Ecto neural progenitor cell (in vitro differentiated cells): ENCODE measurements around the gene KIRREL3.
"Not testable (repeated sequence)": the region's sequence is repeated elsewhere in the genome, so short reads cannot be mapped to it uniquely, and the experiment has no call there.

ENCODE experiments used
- DNase-seq: peaks from one replicate; pipeline ENCODE4 v3.0.0-alpha.2; 2018; ENCODE audit warnings: low spot score

Gene KIRREL3

DNA sequence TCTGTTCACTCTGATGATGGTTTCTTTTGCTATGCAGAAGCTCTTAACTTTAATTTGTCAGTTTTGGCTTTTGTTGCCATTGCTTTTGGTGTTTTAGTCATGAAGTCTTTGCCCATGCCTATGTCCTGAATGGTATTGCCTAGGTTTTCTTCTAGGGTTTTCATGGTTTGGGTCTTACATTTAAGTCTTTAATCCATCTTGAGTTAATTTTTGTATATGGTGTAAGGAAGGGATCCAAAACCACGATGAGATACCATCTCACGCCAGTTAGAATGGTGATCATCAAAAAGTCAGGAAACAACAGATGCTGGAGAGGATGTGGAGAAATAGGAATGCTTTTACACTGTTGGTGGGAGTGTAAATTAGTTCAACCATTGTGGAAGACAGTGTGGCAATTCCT, 48.0 kb downstream of the KIRREL3 start:
- DNase-seq: not testable (repeated sequence)

DNA sequence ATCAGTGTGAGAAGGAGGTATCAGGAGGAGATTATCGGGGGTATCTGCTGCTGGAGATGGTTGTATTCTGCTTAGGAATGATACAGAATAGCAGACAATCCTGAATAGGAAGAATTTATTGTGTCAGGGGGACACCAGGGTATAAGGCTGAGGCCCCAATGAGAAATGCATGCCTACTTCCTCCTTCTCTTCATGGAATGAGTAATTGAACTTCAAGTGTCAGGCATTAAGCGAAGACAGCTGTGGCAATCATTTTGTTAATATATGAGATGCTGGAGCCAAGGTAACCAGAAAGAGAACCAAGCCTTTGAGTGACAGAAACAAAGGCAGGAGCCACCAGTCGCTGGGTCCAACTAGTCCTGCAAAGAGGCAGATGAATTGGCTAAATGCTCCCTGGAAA, 49.1 kb downstream of the KIRREL3 start:
- DNase-seq: no peak

DNA sequence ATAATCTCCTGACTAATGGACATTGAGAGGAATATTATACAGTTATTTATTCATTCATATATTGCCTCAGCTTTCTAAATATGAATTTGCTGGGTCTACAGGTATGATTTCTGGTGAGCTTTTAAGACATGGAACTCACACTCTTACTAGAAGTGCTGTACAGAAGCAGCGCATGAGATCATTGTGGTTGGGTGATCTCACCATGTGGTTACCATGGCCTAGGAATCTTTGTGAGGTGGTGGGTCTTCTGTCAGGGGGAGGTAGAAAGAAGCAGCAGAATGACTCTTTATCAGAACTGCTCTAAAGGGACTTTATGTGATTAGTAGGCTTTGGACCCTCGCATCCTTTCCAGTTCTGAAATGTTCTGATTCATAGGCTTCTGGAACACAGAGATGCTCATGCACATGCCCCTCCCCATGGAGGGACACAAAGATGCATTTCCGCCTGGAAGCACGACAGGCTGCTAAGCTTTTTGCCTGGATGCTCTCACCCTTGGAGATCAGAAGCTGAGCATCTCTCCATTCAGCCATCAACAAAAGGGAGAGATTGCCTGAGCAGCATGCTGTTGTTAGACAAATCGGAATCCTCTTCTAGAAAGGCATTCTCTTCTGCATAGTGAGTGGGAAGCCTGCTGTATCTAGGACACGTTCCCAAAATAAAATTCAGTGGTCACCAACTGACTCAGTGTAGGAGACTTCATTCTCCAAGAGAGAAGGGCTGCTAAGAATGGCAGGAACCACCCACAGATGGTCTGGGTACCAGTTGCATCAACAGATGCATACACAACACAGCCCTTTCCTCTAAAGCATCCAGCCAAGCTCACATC, 51.3 kb downstream of the KIRREL3 start:
- no peak for DNase-seq

DNA sequence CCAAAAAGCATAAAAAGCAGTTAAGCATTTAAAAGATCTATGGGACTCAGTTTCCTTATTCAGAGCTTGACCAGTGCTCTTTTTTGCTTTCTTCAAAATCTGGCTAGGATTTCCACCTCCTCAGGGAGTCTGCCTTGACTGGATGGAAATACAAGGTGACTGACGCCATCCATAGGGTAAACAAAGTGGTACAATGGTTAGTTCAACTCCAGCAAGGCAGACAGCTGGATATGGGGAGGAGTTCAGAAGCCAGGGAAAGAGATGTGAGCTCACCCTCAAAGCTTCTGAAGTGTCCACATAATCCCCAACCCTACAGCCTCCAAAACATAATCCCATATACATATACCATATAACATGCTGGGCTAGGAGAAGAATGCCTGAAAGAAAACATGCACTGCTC, 52.0 kb downstream of the KIRREL3 start:
- no peak for DNase-seq

DNA sequence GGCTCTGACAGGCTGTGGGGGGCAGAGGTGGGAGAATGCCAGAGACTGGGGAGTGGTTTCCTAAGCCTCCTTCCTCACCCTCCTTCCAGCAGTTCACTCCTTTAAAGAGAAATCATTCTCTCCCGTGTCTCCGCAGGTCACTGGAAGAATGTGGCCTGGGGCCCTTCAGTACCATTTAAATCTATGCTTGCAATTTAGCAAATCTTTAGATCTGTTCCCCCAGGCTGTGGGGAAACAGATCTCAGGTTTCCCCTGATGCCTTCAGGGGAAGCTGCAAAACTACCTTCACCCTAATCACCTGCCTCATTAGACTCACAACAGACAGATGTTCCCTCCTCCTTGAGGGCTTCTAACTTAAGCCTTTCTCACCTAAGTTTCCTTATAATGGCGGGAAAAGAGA, 55.3 kb downstream of the KIRREL3 start:
- no peak for DNase-seq

DNA sequence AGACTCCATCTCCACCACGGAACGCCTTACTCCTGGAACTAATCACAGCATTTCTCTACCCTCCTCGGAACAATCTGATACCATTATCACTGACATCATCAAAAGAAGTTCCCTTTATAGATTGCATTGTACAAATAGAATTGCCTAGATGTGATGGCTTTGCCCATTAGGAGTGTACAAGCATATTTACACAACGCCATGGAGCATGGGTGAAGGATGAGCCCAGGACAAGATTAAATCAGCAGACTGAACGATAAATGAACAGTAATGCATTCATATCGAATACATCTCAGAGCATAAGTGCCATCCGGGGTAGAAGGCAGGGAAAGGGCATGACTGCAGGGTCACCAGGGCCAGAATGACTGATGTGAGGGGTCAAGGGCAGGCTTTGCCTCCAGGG, 57.3 kb downstream of the KIRREL3 start:
- no peak for DNase-seq

DNA sequence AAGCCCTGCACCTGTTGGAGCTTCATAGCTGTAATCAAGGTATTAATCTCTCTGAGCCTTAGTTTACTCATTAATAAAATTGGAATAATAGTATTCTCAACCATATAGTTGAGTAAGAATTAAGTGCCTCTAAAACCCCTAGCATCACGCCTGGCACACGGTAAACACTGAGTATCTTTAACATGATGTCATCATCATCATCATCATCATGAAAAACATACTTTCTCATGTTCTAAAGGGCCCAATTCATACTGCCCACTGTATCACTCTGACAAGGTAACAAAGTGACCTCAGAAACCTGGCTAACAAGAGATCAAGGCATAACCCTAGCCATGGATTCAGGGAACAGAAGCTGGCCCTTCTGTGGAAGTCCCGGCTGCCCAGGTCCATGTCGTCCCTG, 58.4 kb downstream of the KIRREL3 start:
- no peak for DNase-seq

DNA sequence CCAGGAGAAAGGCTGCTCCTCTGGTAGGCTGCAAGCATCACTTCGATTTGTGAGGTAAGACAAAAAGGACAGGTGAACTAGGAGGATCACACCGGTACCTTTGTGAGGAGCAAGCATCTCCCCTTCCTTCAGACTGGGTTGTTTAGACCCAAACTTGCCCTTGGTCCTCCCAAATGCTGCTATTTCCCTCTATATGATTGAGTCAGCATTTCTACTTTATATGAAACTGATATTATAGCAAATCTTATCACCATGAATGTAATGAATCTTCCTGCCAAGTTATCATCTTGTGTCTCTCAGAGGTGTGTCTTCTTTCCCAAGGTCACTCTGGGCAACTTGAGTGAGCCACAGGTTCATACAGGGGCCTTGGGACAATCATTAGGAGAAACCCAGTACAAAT, 61.0 kb downstream of the KIRREL3 start:
- DNase-seq: no peak

DNA sequence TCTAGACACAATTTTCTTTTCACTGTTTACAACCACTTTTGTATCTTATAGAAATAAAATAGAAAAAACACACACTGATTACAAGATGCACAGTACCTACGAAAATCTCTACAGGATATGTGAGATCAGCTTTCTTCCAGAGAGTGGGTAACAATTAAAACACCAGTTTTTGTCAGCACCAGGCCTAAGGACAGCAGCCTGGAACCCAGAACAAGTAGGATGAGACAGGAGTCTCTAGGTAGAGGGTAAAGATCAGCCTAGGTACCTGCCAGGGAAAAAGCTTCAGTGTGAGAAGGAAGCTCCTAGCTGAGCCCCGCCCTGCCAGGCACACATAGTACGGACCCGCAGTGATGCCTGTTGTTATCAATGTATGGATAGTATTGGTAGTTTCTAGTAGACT, 61.9 kb downstream of the KIRREL3 start:
- DNase-seq: no peak

DNA sequence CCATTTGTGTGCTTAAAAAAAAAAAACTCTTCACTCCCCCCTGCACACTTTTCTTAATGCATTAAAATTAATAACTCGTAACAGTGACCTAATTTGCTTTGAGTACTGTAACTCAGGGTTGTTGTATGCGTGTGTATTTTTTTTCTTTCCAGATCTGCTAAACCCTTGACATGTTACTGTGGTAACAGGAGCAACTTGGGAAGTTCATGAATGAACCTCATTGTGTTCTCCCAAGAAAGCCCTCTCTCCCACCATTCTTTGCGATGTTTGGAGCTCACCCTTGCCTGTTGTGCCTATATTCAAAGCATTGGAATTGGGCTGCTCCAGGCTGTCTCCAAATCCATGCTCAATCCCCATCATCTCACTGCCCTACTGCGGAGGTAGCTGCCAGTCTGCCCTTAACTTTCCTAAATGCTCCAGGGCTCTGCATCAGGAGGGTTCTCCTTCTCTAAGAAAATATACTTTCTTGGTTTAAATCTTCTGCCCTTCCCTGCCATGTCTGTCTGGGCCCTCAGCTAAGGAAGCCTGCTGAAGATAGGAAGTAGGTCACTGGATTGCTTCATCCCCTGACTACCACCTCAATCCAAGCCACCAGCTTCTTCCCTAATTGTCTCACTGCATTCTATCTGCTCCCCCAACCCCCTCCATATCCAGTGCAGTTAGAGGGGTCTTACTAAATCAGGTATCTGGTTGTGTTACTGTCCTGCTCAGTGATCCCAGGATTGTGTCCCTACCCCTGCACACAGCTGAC, 70.3 kb downstream of the KIRREL3 start:
- no peak for DNase-seq

DNA sequence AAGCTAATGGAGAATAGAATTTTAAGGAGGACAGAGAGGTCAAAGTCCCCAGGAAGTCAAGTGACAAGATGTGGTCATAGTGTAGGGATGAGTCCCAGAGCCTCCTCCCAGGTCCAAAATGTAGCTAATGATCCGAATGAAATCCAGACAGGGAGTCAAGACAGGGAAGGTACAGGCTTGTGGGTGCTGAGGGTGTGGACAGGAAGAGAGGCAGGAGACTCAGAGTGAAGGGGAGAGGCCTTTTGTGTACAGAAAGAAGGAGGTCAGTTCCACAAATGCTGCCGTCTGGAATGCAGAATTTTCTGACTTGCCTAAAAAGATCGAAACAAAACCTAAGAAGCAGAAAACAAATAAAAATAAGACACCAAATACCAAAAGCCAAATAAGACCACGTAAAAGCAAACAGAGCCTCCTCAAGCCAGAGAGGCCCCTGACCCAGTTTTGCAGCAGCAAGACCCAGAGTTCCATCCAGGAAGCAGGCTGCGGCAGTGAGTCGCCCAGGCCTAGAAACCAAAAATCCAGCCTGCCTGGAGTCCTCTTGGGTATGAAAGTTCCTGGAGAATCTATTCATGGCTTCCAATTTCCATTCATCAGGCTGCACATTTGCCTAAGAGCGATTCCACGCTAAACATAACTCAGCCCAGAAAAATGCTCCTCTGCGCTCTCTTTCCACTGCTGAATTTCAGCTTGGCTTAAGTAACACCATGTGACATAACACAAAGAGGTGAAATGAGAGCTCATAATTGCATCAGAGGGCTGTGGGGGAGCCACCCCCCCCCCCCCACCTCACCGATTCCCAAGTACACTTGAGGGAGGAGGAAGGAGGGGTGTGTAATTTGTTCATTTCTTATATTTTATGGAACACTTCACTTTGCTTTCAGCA, 71.2 kb downstream of the KIRREL3 start:
- DNase-seq: no peak

DNA sequence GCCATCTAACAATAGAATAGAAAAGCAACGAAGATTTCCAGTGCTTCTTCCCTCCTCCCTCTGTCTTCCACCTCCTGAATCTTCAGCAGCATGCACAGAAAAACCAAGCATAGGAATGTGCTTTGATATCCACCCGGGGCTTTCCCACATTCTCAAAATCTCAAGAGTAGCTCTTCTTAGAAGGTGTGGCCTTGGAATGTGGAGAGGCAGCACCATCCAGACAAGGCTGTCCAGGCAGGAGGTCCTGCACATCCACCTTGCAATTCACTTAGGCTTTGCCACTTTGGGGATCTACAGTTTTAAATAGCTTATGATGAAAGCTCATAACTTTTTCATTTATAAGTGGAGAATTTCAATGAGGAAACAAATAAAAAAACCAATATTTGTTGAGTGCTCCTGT, 72.9 kb downstream of the KIRREL3 start:
- no peak for DNase-seq

DNA sequence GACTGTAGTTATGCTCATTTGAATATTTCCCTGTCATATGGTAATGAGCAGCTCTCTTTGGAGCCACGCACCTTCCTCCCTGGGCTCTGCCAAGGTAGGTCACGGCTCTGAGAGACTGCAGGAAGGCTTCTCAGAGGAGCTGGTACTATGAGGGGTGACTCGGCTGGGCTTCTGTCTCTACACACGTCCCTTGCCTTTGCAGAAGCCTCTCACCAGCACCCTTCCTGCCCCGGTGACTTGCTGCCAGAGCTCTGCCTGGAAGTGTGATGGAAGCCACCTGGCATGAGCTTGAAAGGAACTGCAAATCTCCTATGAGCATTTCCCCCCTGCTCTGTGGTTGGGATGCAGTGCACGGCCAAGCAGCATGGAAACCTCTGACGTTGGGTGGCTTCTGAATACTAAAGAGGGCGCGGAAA, 74.2 kb downstream of the KIRREL3 start:
- no peak for DNase-seq

DNA sequence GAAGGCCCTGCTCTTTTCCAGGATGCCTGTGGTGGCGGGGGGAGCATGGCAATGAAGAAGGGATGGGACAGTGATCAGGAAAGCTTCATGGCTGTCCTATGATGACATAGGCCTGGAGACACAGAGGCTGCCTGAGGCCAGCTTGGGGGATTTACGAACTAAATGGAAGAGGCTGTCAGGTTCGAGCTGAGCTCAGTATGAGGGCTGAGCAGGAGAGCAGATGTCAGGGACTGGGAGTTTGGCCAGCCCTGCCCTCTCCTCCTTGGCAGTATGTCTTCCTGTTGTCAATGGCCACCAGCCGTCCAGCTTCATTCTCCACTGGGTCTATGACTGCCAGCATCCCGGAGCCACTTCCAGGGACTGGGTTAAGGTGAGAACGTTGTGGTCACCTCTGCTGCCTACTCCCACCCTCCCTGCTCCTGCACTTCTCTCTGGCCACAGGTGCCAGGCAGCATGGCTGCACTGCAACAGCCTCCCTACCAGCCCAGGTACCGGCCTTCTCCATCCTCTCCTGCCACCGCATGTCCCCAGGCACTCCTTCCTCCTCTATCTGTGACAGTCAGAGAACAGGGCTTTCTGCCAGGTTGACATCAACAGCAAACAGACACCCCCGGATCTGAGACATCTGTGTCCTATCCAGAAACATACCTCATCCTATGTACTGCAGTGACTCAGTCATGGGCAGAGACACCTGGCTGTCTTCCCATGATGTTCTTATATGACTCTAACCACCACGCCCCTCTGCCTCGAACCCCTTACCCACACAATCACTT, 75.1 kb downstream of the KIRREL3 start:
- DNase-seq: no peak

DNA sequence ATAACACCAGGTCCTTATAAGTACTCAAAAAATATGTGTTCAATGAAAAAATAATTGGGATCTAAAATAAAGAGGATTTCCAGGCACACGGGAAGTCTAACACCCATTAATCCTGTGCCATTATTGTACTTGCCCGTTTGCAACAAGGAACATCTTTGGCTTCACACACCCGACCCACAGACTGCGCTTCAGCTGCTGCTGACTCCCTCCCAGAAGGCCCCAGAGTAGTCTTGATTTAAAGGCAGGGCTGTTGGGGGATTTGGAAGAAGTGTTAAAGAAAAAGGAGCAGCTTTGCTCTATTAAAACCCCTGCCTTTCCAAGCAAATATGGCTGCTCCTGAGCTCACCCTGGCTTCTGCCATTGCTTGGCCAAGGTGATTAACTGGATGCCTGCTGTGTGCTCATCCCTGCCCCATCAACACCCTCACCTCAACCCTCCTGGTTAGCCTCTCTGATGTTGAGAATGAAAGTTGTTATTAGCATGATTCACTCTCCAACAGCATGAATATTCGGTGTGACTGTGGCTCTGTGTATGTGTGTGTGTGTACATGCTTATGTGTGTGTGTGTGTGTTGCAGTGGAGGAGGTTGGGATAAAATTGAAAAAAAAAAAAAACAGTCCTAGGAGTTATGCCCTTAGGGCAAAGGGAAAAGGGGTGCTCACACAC, 76.1 kb downstream of the KIRREL3 start:
- DNase-seq: no peak

DNA sequence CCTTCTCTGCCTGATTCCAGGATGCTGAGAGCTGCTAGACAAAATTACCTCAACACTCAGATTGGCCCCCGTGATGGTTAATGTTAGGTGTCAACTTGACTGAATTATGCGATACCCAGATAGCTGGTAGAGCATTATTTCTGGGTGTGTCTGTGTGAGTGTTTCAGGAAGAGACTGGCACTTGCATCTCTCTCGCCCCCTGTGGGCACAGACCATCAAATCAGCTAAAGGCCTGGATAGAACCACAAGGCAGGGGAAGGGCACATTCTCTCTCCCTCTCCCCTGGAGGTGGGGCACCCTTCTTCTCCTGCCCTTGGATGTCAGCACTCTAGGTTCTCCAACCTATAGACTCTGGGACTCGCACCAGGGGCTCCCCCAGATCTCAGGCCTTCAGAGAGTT, 79.7 kb downstream of the KIRREL3 start:
- no peak for DNase-seq

DNA sequence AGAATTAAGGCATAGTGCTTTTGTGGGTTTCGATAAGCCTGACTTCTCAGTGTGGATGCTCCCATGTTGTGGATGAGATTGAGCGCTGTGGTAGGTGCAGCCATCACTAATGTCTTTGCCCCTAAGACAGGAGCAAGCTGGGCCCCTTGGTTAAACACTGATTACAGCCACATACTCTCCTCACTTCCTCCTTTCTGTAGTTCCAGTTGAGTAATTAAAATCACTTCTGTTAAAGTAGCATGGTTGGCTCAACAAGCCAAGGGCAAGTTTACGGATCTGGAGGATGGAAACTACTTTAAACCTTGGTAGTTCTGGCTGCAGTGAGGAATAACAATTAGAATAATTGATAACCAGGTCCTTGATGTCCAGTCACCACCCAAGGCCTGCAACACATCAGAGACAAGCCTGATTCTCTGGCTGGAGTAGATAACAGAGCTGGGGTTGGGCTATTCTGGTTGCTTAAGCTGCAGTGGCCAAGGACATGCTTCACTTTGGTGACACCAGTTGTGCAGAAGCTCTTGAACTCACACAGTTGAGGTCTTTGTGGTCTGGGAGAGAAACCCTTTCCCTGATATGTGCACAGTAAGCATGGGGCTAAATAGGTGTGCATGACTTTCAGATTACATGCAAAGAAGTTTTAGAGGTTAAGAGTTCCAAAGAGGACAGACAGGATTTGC, 81.3 kb downstream of the KIRREL3 start:
- no peak for DNase-seq

DNA sequence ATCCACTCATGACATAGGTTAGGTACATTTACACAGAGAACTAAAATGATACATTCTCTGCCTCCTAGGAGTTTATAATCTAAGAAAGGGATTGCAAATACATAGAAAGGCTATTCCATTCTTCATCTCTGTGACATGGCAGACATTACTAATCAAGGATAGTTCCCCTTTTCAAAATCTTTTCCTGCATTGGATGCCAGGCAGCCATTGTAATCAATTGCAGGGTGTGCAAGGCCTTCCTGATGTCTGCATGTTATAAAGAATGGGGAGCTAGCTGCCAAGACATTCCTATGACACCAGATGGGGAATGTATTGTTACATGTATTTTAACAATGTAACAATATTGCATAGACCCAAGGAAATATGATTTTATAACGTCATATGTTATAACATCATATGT, 82.0 kb downstream of the KIRREL3 start:
- DNase-seq: no peak

DNA sequence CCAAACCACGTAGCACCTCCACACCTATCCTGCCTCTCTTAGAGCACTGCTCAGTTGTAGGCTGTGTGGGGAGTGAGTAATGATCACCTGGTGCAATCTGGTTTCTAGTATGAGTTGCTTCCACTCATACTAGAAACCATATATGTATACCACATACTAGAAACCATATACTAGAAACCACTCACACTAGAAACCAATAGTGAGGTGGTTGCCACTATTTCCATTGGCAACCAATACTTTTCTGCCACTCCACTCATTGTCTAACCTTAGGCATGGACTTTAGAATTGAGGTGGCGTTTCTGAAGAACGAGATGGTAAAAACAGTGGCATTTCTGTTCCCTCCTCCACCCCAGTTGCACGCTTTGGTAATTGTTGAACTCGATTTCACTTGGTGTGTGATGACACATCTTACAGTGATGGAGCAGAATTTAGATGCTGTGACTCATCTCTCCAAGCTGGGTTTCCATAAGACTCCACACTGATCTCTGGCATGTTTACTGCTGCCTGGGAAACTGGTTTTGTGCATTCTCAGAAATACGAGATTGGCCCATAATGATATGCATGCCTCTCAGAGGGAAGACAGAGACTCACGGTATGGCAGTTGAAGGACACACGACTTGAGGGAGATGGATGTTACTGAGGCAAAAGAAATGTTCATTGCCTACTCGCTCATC, 82.9 kb downstream of the KIRREL3 start:
- DNase-seq: no peak

DNA sequence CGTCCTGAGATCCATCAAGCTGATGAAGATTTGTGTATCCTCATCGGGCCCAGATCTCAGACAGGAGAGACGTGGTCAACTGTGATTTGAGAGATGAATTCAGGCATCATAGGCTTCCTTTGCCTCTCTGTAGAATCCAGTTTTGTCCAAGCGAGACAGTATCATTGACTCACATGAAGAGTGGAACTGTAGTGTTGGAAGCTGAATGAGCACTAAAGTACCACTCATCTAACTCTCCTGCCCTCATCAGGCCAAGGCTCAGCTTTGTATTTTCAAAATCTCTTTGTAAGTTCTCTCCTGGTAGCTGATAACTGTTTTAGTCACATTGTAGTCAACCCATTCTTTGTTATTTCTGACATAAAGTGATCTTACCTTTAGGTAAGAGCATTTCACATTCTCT, 85.1 kb downstream of the KIRREL3 start:
- DNase-seq: no peak
